Liver (tissue), 9 donors: ENCODE measurements around the gene ARSJ. TPM values are rescaled to one million over a fixed set of nuclear protein-coding genes. Genes with fewer than 3 reads are reported as not detected.

Experiments
- DNase-seq: peaks from one replicate; pipeline ENCODE4 v3.0.0-alpha.2; 2017; ENCODE audit warnings: low spot score
- H3K27ac ChIP-seq, 2 donors: one replicate each; pipeline ENCODE4 v1.7.0; 2013; ENCODE audit warnings: inconsistent platforms in 2 of 2, low read length in 2 of 2, control low read depth in 1 of 2, low read depth in 1 of 2, mild to moderate bottlenecking in 1 of 2
- H3K27me3 ChIP-seq, 4 donors: one replicate each; pipeline versions ENCODE4 v1.6.1 to v1.7.0; 2013; ENCODE audit warnings: low read length in 3 of 4, inconsistent platforms in 1 of 4, mild to moderate bottlenecking in 1 of 4, moderate library complexity in 1 of 4; ENCODE audit not compliant: control insufficient read depth in 4 of 4, insufficient read depth in 4 of 4
- H3K36me3 ChIP-seq, 4 donors: one replicate each; pipeline versions ENCODE4 v1.6.1 to v1.7.0; 2013; ENCODE audit warnings: low read length in 3 of 4, mild to moderate bottlenecking in 3 of 4, low read depth in 1 of 4, moderate library complexity in 1 of 4; ENCODE audit not compliant: control insufficient read depth in 4 of 4, insufficient read depth in 3 of 4
- H3K4me1 ChIP-seq, 4 donors: one replicate each; pipeline versions ENCODE4 v1.6.1 to v1.7.0; 2013; ENCODE audit warnings: low read length in 3 of 4, mild to moderate bottlenecking in 3 of 4, moderate library complexity in 1 of 4; ENCODE audit not compliant: control insufficient read depth in 4 of 4, insufficient read depth in 4 of 4
- H3K4me3 ChIP-seq, 3 donors: one replicate each; pipeline versions ENCODE4 v1.6.1 to v1.7.0; 2013; ENCODE audit warnings: low read length in 3 of 3, control low read depth in 1 of 3, low read depth in 1 of 3, mild to moderate bottlenecking in 1 of 3
- H3K9ac ChIP-seq, 2 donors: one replicate each; pipeline ENCODE4 v1.7.0; 2013; ENCODE audit warnings: low read length in 2 of 2, mild to moderate bottlenecking in 2 of 2, moderate library complexity in 2 of 2, control low read depth in 1 of 2, low read depth in 1 of 2
- H3K9me3 ChIP-seq, 4 donors: one replicate each; pipeline versions ENCODE4 v1.6.1 to v1.7.0; 2013; ENCODE audit warnings: low read length in 3 of 4; ENCODE audit not compliant: control insufficient read depth in 4 of 4
- EGR1 ChIP-seq, 2 donors: IDR thresholded peaks; 2 replicates each; pipeline ENCODE4 v1.6.1; 2016 to 2018; ENCODE audit warnings: antibody characterized with exemption in 2 of 2, low read depth in 2 of 2
- FOXA1 ChIP-seq: IDR thresholded peaks from 2 replicates; pipeline ENCODE4 v1.6.1; 2016; ENCODE audit warnings: antibody characterized with exemption
- FOXA2 ChIP-seq: IDR thresholded peaks from 2 replicates; pipeline ENCODE4 v1.6.1; 2016; ENCODE audit warnings: antibody characterized with exemption
- GABPA ChIP-seq, 2 donors: IDR thresholded peaks in 1 of 2; conservative IDR thresholded peaks in 1 of 2; 2 replicates each; pipeline ENCODE4 v1.6.1; 2016; ENCODE audit warnings: antibody characterized with exemption in 2 of 2, mild to moderate bottlenecking in 1 of 2, moderate library complexity in 1 of 2
- HNF4A ChIP-seq, 2 donors: conservative IDR thresholded peaks; 2 replicates each; pipeline ENCODE4 v1.6.1; 2016; ENCODE audit warnings: antibody characterized with exemption in 2 of 2, mild to moderate bottlenecking in 2 of 2
- HNF4G ChIP-seq: IDR thresholded peaks from 2 replicates; pipeline ENCODE4 v1.6.1; 2016; ENCODE audit warnings: antibody characterized with exemption
- JUND ChIP-seq, 2 donors: IDR thresholded peaks; 2 replicates each; pipeline ENCODE4 v1.6.1; 2016; ENCODE audit warnings: antibody characterized with exemption in 2 of 2
- MAX ChIP-seq: IDR thresholded peaks from 2 replicates; pipeline ENCODE4 v1.6.1; 2016; ENCODE audit warnings: antibody characterized with exemption
- NR2F2 ChIP-seq: IDR thresholded peaks from 2 replicates; pipeline ENCODE4 v1.6.1; 2016; ENCODE audit warnings: antibody characterized with exemption
- RAD21 ChIP-seq, 2 donors: IDR thresholded peaks; 2 replicates each; pipeline ENCODE4 v1.6.1; 2016; ENCODE audit warnings: antibody characterized with exemption in 2 of 2, mild to moderate bottlenecking in 2 of 2
- REST ChIP-seq: IDR thresholded peaks from 2 replicates; pipeline ENCODE4 v1.6.1; 2016; ENCODE audit warnings: antibody characterized with exemption, mild to moderate bottlenecking
- RXRA ChIP-seq, 2 donors: IDR thresholded peaks; 2 replicates each; pipeline ENCODE4 v1.6.1; 2017 to 2018; ENCODE audit warnings: antibody characterized with exemption in 2 of 2, mild to moderate bottlenecking in 1 of 2
- SP1 ChIP-seq: IDR thresholded peaks from 2 replicates; pipeline ENCODE4 v1.6.1; 2018; ENCODE audit warnings: antibody characterized with exemption, mild to moderate bottlenecking
- TAF1 ChIP-seq: conservative IDR thresholded peaks from 2 replicates; pipeline ENCODE4 v1.6.1; 2016; ENCODE audit warnings: antibody characterized with exemption, mild to moderate bottlenecking
- YY1 ChIP-seq: IDR thresholded peaks from 2 replicates; pipeline ENCODE4 v1.6.1; 2016; ENCODE audit warnings: antibody characterized with exemption, mild to moderate bottlenecking
- polyA plus RNA-seq, 2 donors: library from polyadenylated mRNA; stranded (reverse) in 1 of 2; unstranded in 1 of 2; fragments of 200-250 nt in 1 of 2; fragments of >200 nt in 1 of 2; fragmentation: Nextera tagmentation in 1 of 2; extraction: Ambion mirVana in 1 of 2; gene quantifications; one replicate each; pipeline versions ENCODE4 v1.2.1 to v1.2.3, GENCODE V29; 2013 to 2015
- total RNA-seq, 2 donors: library from RNA; depleted of rRNA; stranded (reverse); fragments of >200 nt; gene quantifications; one replicate each; pipeline ENCODE4 v1.2.3, GENCODE V29; 2014
- TF ChIP-seq, protein P1 (sequence below): IDR thresholded peaks from 2 replicates; pipeline ENCODE4 v1.6.1; 2016; ENCODE audit warnings: antibody characterized with exemption
- TF ChIP-seq, protein P2 (sequence below): IDR thresholded peaks from 2 replicates; pipeline ENCODE4 v1.6.1; 2016; ENCODE audit warnings: antibody characterized with exemption
- TF ChIP-seq, protein P3 (sequence below): fragments of 150-350 bp; IDR thresholded peaks from 2 replicates; pipeline ENCODE4 v1.5.1; 2017; ENCODE audit warnings: improper control_type of control experiment, low read depth, low read length; ENCODE audit not compliant: missing input control
- donor health status: healthy.
- donor health status: healthy.
- donor health status: healthy.
- donor health status: healthy.
- donor health status: healthy.

Gene ARSJ
- total and polyA plus RNA-seq, 4 donors = 0.56 to 1.8 (median 0.95) TPM

- no peak overlapping the region for H3K27ac ChIP-seq
- DNase-seq = no peak
Measured at GRCh38 chr4:114028071-114028470, 48.6 kb upstream of the ARSJ start.

More at GRCh38 chr4:114028071-114028470, 48.6 kb upstream of the ARSJ start:
- no peak overlapping the region for H3K4me3 ChIP-seq
- no peak overlapping the region for H3K9ac ChIP-seq
- no peaks in the 10 kb centered on the region for H3K36me3 ChIP-seq
- H3K4me1 ChIP-seq = no peaks in the 10 kb centered on the region
- no peaks in the 10 kb centered on the region for H3K9me3 ChIP-seq
- H3K27me3 ChIP-seq = no peaks in the 10 kb centered on the region
- TF ChIP-seq REST (no peak), GABPA (IDR thresholded peaks at IDR 0.05 in 1 of 2, conservative IDR thresholded peaks at IDR 0.05 in 1 of 2) (no peak), JUND (IDR thresholded peaks at IDR 0.05) (no peak), MAX (no peak), YY1 (no peak), EGR1 (IDR thresholded peaks at IDR 0.05; ENCODE audit: low read depth in 2 of 2) (no peak), FOXA1 (no peak), NR2F2 (no peak), HNF4A (conservative IDR thresholded peaks at IDR 0.05) (no peak), TAF1 (no peak), HNF4G (no peak), RXRA (IDR thresholded peaks at IDR 0.05) (no peak), FOXA2 (no peak), RAD21 (IDR thresholded peaks at IDR 0.05) (no peak), SP1 (no peak)
- TF ChIP-seq, protein P1, sequence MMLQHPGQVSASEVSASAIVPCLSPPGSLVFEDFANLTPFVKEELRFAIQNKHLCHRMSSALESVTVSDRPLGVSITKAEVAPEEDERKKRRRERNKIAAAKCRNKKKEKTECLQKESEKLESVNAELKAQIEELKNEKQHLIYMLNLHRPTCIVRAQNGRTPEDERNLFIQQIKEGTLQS = no peak
- TF ChIP-seq, protein P2, sequence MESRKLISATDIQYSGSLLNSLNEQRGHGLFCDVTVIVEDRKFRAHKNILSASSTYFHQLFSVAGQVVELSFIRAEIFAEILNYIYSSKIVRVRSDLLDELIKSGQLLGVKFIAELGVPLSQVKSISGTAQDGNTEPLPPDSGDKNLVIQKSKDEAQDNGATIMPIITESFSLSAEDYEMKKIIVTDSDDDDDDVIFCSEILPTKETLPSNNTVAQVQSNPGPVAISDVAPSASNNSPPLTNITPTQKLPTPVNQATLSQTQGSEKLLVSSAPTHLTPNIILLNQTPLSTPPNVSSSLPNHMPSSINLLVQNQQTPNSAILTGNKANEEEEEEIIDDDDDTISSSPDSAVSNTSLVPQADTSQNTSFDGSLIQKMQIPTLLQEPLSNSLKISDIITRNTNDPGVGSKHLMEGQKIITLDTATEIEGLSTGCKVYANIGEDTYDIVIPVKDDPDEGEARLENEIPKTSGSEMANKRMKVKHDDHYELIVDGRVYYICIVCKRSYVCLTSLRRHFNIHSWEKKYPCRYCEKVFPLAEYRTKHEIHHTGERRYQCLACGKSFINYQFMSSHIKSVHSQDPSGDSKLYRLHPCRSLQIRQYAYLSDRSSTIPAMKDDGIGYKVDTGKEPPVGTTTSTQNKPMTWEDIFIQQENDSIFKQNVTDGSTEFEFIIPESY = no peak
- TF ChIP-seq, protein P3, sequence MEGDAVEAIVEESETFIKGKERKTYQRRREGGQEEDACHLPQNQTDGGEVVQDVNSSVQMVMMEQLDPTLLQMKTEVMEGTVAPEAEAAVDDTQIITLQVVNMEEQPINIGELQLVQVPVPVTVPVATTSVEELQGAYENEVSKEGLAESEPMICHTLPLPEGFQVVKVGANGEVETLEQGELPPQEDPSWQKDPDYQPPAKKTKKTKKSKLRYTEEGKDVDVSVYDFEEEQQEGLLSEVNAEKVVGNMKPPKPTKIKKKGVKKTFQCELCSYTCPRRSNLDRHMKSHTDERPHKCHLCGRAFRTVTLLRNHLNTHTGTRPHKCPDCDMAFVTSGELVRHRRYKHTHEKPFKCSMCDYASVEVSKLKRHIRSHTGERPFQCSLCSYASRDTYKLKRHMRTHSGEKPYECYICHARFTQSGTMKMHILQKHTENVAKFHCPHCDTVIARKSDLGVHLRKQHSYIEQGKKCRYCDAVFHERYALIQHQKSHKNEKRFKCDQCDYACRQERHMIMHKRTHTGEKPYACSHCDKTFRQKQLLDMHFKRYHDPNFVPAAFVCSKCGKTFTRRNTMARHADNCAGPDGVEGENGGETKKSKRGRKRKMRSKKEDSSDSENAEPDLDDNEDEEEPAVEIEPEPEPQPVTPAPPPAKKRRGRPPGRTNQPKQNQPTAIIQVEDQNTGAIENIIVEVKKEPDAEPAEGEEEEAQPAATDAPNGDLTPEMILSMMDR = no peak
